HEK293T (cell line): ENCODE measurements around the gene OR51B6.
"Not testable (repeated sequence)": the region's sequence is repeated elsewhere in the genome, so short reads cannot be mapped to it uniquely, and the experiment has no call there.

Experiments used
- ARNT ChIP-seq: fragments of 450-650 bp; IDR thresholded peaks from 2 replicates; pipeline ENCODE4 v1.6.1; 2017; ENCODE audit warnings: mild to moderate bottlenecking
- BHLHE40 ChIP-seq: fragments of 450-650 bp; IDR thresholded peaks from 2 replicates; pipeline ENCODE4 v1.6.1; 2016; ENCODE audit warnings: mild to moderate bottlenecking, moderate library complexity, borderline replicate concordance
- CTBP1 ChIP-seq: fragments of 450-650 bp; IDR thresholded peaks from 2 replicates; pipeline ENCODE4 v1.6.1; 2016; ENCODE audit warnings: borderline replicate concordance
- ELF4 ChIP-seq: fragments of 450-650 bp; IDR thresholded peaks from 2 replicates; pipeline ENCODE4 v1.6.1; 2017; ENCODE audit warnings: antibody characterized with exemption
- FOXA1 ChIP-seq: fragments of 450-650 bp; IDR thresholded peaks from 2 replicates; pipeline ENCODE4 v1.6.1; 2016; ENCODE audit warnings: mild to moderate bottlenecking
- FOXK2 ChIP-seq: fragments of 450-650 bp; IDR thresholded peaks from 2 replicates; pipeline ENCODE4 v1.6.1; 2016; ENCODE audit warnings: mild to moderate bottlenecking
- FOXM1 ChIP-seq: fragments of 450-650 bp; IDR thresholded peaks from 2 replicates; pipeline ENCODE4 v1.6.1; 2017; ENCODE audit warnings: mild to moderate bottlenecking, borderline replicate concordance
- HDGF ChIP-seq: fragments of 450-650 bp; IDR thresholded peaks from 2 replicates; pipeline ENCODE4 v1.6.1; 2017; ENCODE audit warnings: antibody characterized with exemption, borderline replicate concordance
- NFRKB ChIP-seq: fragments of 450-650 bp; IDR thresholded peaks from 2 replicates; pipeline ENCODE4 v1.6.1; 2016; ENCODE audit warnings: mild to moderate bottlenecking, moderate library complexity
- SP1 ChIP-seq: fragments of 450-650 bp; IDR thresholded peaks from 2 replicates; pipeline ENCODE4 v1.6.1; 2017
- SUZ12 ChIP-seq: fragments of 450-650 bp; IDR thresholded peaks from 2 replicates; pipeline ENCODE4 v1.6.1; 2016; ENCODE audit warnings: mild to moderate bottlenecking
- TARDBP ChIP-seq: fragments of 450-650 bp; IDR thresholded peaks from 2 replicates; pipeline ENCODE4 v1.6.1; 2016
- ZNF384 ChIP-seq: fragments of 450-650 bp; IDR thresholded peaks from 2 replicates; pipeline ENCODE4 v1.6.1; 2016
- TF ChIP-seq, protein P1 (sequence below): fragments of 450-650 bp; IDR thresholded peaks from 2 replicates; pipeline ENCODE4 v1.6.1; 2016

DNA sequence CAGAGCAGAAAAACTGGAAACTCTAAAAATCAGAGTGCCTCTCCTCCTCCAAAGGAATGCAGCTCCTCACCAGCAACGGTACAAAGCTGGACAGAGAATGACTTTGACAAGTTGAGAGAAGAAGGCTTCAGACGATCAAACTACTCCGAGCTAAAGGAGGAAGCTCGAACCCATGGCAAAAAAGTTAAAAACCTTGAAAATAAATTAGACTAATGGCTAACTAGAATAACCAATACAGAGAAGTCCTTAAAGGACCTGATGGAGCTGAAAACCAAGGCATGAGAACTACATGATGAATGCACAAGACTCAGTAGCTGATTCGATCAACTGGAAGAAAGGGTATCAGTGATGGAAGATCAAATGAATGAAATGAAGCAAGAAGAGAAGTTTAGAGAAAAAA is 4.7 kb downstream of the OR51B6 start:
- TF ChIP-seq, protein P1, sequence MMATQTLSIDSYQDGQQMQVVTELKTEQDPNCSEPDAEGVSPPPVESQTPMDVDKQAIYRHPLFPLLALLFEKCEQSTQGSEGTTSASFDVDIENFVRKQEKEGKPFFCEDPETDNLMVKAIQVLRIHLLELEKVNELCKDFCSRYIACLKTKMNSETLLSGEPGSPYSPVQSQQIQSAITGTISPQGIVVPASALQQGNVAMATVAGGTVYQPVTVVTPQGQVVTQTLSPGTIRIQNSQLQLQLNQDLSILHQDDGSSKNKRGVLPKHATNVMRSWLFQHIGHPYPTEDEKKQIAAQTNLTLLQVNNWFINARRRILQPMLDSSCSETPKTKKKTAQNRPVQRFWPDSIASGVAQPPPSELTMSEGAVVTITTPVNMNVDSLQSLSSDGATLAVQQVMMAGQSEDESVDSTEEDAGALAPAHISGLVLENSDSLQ = not testable (repeated sequence)
- TF ChIP-seq FOXM1, CTBP1, HDGF, FOXK2, BHLHE40, ELF4, TARDBP, NFRKB, SP1, FOXA1, ZNF384, SUZ12, ARNT: not testable (repeated sequence)
